Neuron (in vitro differentiated cells): ENCODE measurements around the gene DEF6.
"Not testable (repeated sequence)": the region's sequence is repeated elsewhere in the genome, so short reads cannot be mapped to it uniquely, and the experiment has no call there.

ENCODE experiments used
- H2AFZ ChIP-seq: one replicate; pipeline ENCODE4 v1.6.1; 2013; ENCODE audit warnings: low read depth, mild to moderate bottlenecking, inconsistent platforms, low read length, moderate library complexity
- H3K27me3 ChIP-seq: one replicate; pipeline ENCODE4 v1.6.1; 2013; ENCODE audit warnings: low read length; ENCODE audit not compliant: insufficient read depth
- H3K36me3 ChIP-seq: one replicate; pipeline ENCODE4 v1.6.1; 2013; ENCODE audit warnings: low read length; ENCODE audit not compliant: insufficient read depth
- H3K4me1 ChIP-seq: one replicate; pipeline ENCODE4 v1.6.1; 2013; ENCODE audit warnings: low read length; ENCODE audit not compliant: insufficient read depth
- H3K4me3 ChIP-seq: 2 replicates; pipeline ENCODE4 v1.5.1; 2013; ENCODE audit warnings: mild to moderate bottlenecking, low read length, moderate library complexity
- H3K9me3 ChIP-seq: one replicate; pipeline ENCODE4 v1.6.1; 2013; ENCODE audit warnings: low read length

Gene DEF6

DNA sequence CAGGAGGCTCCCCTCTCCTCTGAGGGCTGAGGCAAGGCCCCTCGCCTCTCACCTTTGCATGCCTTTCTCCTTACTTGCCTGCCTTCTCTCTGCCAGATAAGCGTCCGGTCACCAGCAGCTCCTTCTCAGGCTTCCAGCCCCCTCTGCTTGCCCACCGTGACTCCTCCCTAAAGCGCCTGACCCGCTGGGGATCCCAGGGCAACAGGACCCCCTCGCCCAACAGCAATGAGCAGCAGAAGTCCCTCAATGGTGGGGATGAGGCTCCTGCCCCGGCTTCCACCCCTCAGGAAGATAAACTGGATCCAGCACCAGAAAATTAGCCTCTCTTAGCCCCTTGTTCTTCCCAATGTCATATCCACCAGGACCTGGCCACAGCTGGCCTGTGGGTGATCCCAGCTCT lies 23.5 kb downstream of the DEF6 start:
- no peak overlapping the region for H3K4me3 ChIP-seq
- no peaks in the 10 kb centered on the region for H3K9me3 ChIP-seq
- peaks cover 8% of the 10 kb centered on the region for H3K4me1 ChIP-seq
- no peaks in the 10 kb centered on the region for H3K27me3 ChIP-seq
- no peaks in the 10 kb centered on the region for H3K36me3 ChIP-seq
- no peak overlapping the region for H2AFZ ChIP-seq

DNA sequence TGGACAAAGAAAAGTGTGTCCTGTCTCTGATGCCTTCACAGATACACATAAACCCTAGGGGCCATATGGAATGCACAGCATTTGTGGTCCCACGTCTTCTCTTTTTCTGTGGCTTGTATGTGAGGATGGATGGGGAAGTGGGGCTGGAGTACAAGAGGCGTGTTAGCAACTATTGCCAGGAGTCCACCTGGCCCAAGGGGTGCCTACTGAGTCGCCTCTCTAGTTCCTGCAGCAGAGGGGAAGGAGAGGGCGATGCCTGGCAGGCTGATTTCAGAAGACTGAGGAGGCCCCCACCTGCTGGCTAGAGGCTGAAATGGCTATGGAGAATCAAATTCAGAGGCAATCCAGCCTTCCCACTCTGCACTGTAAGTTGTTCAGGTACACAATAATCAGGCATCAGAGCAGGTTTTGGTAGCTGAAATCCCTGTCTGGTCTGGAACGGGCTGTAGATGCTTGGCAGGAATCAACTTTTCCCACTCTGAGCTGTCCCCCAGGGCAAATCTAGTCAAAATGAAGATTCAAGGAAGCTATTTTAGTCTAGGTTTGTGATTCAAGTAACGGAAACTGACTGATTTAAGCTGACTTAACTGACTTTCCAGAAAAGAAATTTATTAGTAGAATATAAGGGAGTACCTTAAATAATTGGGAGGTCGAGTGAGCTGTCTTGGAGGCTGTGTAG lies 29.9 kb downstream of the DEF6 start:
- Histone ChIP-seq H3K4me1 (no peaks in the 10 kb centered on the region), H3K4me3 (no peak overlapping the region), H3K27me3 (no peaks in the 10 kb centered on the region), H3K9me3 (peaks cover 3% of the 10 kb centered on the region), H3K36me3 (no peaks in the 10 kb centered on the region), H2AFZ (no peak overlapping the region)

DNA sequence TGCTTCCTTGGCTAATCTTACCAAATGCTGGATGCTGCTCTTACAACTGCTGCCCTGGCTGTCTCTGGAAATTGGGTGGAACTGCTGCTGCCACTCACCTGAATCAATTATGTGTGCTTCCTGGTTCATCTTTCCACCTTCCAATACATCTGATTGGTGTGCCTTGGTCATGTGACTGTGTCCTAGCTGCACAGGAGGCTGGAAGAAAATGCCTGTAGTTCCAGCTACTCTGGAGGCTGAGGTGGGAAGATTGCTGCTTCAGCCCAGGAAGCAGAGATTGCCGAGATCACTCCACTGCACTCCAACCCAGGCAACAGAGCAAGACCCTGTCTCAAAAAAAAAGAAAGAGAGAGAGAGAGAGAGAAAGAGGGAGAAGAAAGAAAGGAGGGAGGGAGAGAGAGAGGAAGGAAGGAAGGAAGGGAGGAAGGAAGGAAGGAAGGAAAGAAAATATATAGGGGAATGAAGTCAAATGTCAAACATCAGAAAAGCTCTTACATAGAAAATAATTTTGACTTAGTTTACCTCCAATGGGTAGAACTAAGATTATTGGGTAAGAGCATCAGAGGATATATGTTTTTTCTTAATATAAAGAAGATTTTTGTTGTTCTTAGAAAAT lies 30.6 kb downstream of the DEF6 start:
- Histone ChIP-seq H3K27me3 (no peaks in the 10 kb centered on the region), H3K36me3 (no peaks in the 10 kb centered on the region), H2AFZ (no peak overlapping the region), H3K4me3 (no peak overlapping the region), H3K9me3 (peaks cover 3% of the 10 kb centered on the region), H3K4me1 (no peaks in the 10 kb centered on the region)

DNA sequence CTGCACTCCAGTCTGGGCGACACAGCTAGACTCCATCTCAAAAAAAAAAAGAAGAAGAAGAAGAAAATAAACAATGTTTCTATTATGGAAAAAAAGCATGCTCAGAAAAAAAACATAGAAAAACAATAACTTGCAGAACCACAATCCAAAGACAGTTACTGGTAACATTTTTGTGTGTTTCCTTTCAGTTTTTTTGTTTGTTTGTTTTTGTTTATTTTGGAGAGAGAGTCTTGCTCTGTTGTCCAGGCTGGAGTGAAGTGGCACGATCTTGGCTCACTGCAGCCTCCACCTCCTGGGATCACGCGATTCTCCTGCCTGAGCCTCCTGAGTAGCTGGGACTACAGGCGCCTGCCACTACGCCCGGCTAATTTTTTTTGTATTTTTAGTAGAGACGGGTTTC lies 31.3 kb downstream of the DEF6 start:
- H3K36me3 ChIP-seq, H2AFZ ChIP-seq, H3K4me3 ChIP-seq, H3K9me3 ChIP-seq, H3K4me1 ChIP-seq, H3K27me3 ChIP-seq: not testable (repeated sequence)

DNA sequence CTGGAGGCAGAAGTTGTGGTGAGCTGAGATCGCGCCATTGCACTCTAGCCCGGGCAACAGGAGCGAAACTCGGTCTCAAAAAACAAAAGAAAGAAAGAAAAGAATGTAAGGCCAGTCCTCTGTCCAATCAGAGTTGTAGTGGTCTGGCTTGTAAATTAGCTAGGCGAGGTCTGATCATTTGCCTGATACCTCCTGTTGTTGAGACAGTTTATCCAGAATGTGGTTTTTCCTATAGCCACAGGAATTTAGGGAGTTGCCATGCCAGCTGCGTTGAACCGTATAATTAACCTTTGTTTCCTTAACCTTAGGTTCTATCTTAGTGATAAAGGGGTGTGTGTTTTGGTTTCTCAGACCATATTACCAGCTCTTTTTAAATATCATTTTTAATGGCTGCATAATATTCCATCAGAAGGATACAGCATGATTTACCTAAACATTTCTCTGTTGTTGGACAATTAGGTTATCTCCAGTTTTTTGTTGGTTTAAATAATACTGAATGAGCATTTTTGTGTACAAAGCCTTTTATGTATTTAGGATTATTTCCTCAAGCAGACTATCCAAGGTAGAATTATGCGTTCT lies 33.0 kb downstream of the DEF6 start:
- Histone ChIP-seq H3K4me3 (no peak overlapping the region), H3K36me3 (no peaks in the 10 kb centered on the region), H3K27me3 (no peaks in the 10 kb centered on the region), H3K9me3 (peaks cover 3% of the 10 kb centered on the region), H2AFZ (no peak overlapping the region), H3K4me1 (no peaks in the 10 kb centered on the region)

DNA sequence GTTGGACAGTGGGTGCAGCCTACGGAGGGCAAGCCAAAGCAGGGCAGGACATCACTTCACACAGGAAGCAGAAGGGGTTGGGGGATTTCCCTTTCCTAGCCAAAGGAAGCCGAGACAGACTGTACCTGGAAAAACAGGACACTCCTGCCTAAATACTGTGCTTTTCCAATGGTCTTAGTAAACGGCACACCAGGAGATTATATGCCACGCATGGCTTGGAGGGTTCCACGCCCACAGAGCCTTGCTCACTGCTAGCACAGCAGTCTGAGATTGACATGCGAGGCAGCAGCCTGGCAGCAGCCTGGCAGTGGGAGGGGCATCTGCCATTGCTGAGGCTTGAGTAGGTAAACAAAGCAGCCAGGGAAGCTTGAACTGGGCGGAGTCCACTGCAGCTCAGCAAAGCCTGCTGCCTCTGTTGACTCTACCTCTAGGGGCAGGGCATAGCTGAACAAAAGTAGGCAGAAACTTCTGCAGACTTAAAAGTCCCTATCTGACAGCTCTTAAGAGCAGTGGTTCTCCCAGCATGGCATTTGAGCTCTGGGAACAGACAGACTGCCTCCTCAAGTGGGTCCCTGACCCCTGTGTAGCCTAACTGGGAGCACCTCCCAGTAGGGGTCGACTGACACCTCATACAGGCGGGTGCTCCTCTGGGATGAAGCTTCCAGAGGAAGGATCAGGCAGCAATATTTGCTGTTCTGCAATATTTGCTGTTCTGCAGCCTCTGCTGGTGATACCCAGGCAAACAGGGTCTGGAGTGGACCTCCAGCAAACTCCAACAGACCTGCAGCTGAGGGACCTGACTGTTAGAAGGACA lies 34.7 kb downstream of the DEF6 start:
- not testable (repeated sequence) for H3K4me3 ChIP-seq, H2AFZ ChIP-seq, H3K36me3 ChIP-seq, H3K27me3 ChIP-seq, H3K9me3 ChIP-seq, H3K4me1 ChIP-seq

DNA sequence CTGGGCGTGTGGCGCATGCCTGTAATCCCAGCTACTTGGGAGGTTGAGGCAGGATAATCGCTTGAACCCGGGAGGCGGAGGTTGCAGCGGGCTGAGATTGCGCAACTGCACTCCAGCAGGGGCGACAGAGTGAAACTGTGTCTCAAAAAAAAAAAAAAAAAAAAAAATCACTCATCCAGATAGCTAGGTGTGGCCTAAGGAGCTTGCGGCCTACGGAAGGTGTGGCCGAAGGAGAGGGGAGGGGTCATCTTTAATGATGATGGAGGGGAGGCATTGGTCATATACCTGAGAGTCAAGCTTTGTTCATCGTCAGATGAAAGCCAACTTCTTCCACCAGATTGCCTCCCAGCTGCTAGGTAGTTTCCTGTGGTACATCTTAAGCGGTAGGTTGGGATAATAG lies 43.9 kb downstream of the DEF6 start:
- Histone ChIP-seq H3K9me3 (no peaks in the 10 kb centered on the region), H3K36me3 (no peaks in the 10 kb centered on the region), H2AFZ (no peak overlapping the region), H3K4me3 (no peak overlapping the region), H3K4me1 (peaks cover 10% of the 10 kb centered on the region), H3K27me3 (no peaks in the 10 kb centered on the region)

DNA sequence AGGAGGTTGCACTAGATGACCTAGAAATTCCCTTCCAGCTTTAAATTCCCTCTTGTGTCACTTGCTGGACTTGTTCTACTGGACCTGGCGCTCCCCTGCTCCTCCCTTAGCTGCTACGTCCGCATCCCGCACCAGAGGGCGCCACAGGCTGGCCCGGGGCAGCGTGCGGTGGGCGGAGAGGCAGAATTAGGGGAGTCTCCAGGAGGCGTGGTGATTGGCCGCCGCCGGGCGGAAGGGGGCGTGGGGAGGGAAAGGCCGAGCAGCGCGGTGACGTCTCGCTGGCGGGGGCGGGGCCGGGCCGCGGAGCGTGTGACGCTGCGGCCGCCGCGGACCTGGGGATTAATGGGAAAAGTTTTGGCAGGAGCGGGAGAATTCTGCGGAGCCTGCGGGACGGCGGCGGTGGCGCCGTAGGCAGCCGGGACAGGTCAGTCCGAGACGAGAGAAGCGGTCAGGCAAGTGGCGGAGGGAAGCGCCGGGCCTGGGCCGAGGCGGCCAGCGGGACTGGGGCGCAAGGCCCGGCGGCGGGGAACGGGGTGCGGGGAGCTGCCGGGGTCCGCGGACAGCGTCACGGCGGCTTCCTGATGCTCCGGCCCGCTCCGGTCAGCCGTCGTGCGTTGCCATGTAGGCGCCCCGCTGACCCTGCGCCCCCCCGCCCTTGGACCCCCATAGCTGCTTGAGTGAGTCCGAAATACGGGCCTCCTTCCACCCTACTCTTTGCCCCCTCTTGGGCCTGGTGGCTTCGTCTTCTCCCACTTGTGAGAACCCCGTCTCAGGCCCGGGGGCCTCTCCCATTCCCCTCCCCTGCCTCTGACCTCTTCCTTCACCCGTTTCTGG lies 44.9 kb downstream of the DEF6 start, which contains the start of gene PPARD:
Gene PPARD, plus strand, starts transcription at position 301 of the 834 bp plus-strand sequence. CDS start 68,530 bp downstream, outside the sequence.
- H3K4me3 ChIP-seq: peak within 1 kb of the TSS; percentile 89
- peak within 1 kb of the TSS; percentile 30 for H2AFZ ChIP-seq
- H3K9me3 ChIP-seq: no peaks in the 10 kb centered on the region
- H3K36me3 ChIP-seq: peaks cover 3% of the 10 kb centered on the region
- no peaks in the 10 kb centered on the region for H3K27me3 ChIP-seq
- H3K4me1 ChIP-seq: peaks cover 10% of the 10 kb centered on the region

DNA sequence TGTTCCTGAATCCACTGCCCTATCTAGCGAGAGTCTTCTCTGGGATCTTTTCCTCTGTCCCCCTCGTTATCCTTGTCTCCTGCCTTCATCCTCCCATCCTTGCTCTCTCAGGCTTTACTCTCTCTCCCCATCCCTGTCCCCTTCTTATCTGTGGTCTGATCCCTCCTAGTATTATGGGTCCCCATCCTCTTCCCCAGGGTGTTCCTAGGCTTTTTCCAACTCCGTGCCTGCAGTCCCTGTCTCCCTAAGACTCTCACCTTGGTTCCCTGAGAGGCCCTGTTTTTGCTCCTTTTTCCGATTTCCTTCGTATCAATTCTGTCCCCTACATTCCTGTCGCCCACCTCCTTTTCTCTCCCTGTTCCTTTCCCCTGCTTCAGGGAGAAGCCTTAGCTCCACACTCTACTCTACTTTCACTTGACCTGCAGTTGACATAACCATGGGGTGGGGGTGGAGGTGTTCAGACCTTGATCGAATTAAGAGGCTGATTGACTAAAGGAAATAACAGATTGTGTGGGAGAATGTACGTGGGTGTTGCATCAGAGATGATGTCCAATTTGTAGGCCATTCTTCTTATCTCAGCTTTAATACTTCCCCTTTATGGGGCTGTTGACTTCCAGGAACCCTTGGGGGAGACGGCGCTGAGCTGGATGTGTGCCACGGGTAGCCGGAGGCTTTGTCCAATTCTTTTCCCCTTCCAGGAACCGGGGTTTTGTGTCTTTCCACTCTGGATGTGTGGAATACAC lies 45.6 kb downstream of the DEF6 start:
- H2AFZ ChIP-seq: no peak overlapping the region
- H3K4me1 ChIP-seq: peaks cover 10% of the 10 kb centered on the region
- no peaks in the 10 kb centered on the region for H3K27me3 ChIP-seq
- H3K4me3 ChIP-seq: peak overlapping the region; percentile 89
- H3K36me3 ChIP-seq: peaks cover 6% of the 10 kb centered on the region
- no peaks in the 10 kb centered on the region for H3K9me3 ChIP-seq

DNA sequence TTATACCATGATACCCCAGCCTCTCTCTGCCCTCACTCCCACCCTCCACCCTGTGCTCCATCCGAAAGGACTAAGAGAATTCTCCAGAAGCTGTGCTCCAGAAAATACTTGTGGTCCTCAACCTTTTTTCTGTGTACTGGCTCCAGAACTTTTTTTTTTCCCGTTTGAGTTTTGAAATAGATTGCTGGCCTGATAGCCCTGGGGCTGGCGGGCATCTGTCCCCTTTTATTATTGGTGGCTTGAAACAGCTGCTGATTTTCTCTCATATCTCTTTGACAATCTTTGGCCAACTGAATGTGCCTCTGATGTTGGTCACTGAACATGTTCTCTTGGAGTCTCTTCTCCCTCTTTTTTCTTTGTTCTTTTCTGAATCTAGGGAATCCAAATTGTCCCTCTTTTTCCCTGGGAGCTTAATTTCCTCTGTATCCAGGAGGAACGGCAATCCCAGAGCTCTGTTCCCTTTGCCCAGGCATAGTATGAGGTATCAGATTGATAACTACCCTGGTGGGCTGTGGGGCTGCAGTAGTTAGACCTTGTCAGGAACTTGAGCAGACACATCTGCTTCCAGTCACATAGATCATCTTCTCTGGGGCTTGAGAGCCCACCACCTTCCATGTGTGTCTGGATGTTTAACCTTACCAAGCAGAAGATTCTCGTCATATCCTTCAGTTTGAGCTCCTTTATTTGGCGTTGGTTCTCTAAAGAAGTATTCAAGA lies 46.4 kb downstream of the DEF6 start:
- no peak overlapping the region for H2AFZ ChIP-seq
- H3K27me3 ChIP-seq: no peaks in the 10 kb centered on the region
- peaks cover 11% of the 10 kb centered on the region for H3K36me3 ChIP-seq
- peak overlapping the region; percentile 89 for H3K4me3 ChIP-seq
- H3K9me3 ChIP-seq: no peaks in the 10 kb centered on the region
- H3K4me1 ChIP-seq: peaks cover 10% of the 10 kb centered on the region

DNA sequence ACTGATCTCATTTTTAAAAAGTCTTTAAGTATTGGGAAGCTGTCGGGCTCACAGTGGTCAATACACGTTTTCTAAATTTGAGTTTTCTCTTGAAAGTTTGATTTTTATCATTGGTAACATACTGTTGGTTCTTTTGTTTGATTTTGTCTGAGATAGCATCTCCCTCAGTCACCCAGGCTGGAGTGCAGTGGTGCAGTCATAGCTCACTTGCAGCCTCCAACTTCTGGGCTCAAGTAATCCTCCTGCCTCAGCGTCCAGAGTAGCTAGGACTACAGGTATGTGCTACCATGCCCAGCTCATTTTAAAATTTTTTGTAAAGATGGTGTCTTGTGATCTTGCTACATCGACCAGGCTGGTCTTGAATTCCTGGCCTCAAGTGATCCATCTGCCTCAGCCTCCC lies 53.8 kb downstream of the DEF6 start:
- Histone ChIP-seq H3K27me3 (no peaks in the 10 kb centered on the region), H3K36me3 (peaks cover 46% of the 10 kb centered on the region), H3K9me3 (peaks cover 9% of the 10 kb centered on the region), H2AFZ (no peak overlapping the region), H3K4me1 (no peaks in the 10 kb centered on the region), H3K4me3 (no peak overlapping the region)
